ENCODE results near the gene RTF1. TPM values are rescaled to one million over a fixed set of nuclear protein-coding genes. Genes with fewer than 3 reads are reported as not detected.

The RTF1 gene
- total RNA-seq, 1 experiment from 2014 or later: 47.6 TPM

GRCh38 chr15:41443275-41443674 lies 26.4 kb downstream of the RTF1 start:
- TF ChIP-seq EZH2 (IDR thresholded peaks at IDR 0.05; ENCODE audit: borderline replicate concordance, low read depth, low read length, poor library complexity, severe bottlenecking) (no peak), CTCF (conservative IDR thresholded peaks at IDR 0.05; ENCODE audit: low read depth, low read length) (no peak)
- H3K27me3 ChIP-seq (replicated peaks; ENCODE audit: insufficient read depth, low read depth, low read length, poor library complexity): no peaks in the 10 kb centered on the region
- no peak overlapping the region for H3K27ac ChIP-seq (ENCODE audit: low read depth, low read length, poor library complexity, severe bottlenecking)
- H3K36me3 ChIP-seq (ENCODE audit: insufficient read depth, low read length, poor library complexity, severe bottlenecking): peaks cover 26% of the 10 kb centered on the region
- H3K9me3 ChIP-seq (ENCODE audit: low read depth, low read length, poor library complexity, severe bottlenecking): no peaks in the 10 kb centered on the region
- ChIA-PET CTCF (no interaction called here), POLR2A (ENCODE audit: low non-redundant PET) (no interaction called here)
- H3K4me3 ChIP-seq (ENCODE audit: low read depth, low read length, poor library complexity, severe bottlenecking): no peak overlapping the region
- no peak for DNase-seq (ENCODE audit: low spot score)
- BruUV-seq (replicated peaks): no TSS peak
- peaks cover 5% of the 10 kb centered on the region for H3K4me1 ChIP-seq (ENCODE audit: insufficient read depth, low read length, poor library complexity, severe bottlenecking)
- intact Hi-C loops (cut with micrococcal nuclease; ENCODE audit: unreplicated experiment): no loop called here

GRCh38 chr15:41445399-41445798 lies 28.5 kb downstream of the RTF1 start:
- H3K9me3 ChIP-seq (ENCODE audit: low read depth, low read length, poor library complexity, severe bottlenecking): no peaks in the 10 kb centered on the region
- ChIA-PET POLR2A (ENCODE audit: low non-redundant PET) (no interaction called here), CTCF (no interaction called here)
- no TSS peak for BruUV-seq (replicated peaks)
- intact Hi-C loops (cut with micrococcal nuclease; ENCODE audit: unreplicated experiment): no loop called here
- peaks cover 12% of the 10 kb centered on the region for H3K36me3 ChIP-seq (ENCODE audit: insufficient read depth, low read length, poor library complexity, severe bottlenecking)
- no peaks in the 10 kb centered on the region for H3K27me3 ChIP-seq (replicated peaks; ENCODE audit: insufficient read depth, low read depth, low read length, poor library complexity)
- TF ChIP-seq CTCF (conservative IDR thresholded peaks at IDR 0.05; ENCODE audit: low read depth, low read length): no peak
- no peak for TF ChIP-seq EZH2 (IDR thresholded peaks at IDR 0.05; ENCODE audit: borderline replicate concordance, low read depth, low read length, poor library complexity, severe bottlenecking)
- no peak overlapping the region for H3K4me3 ChIP-seq (ENCODE audit: low read depth, low read length, poor library complexity, severe bottlenecking)
- peaks cover 5% of the 10 kb centered on the region for H3K4me1 ChIP-seq (ENCODE audit: insufficient read depth, low read length, poor library complexity, severe bottlenecking)
- H3K27ac ChIP-seq (ENCODE audit: low read depth, low read length, poor library complexity, severe bottlenecking): no peak overlapping the region
- DNase-seq (ENCODE audit: low spot score): no peak

- DNase-seq (ENCODE audit: low spot score): no peak
- BruUV-seq (replicated peaks): no TSS peak
- ChIA-PET CTCF (no interaction called here), POLR2A (ENCODE audit: low non-redundant PET) (no interaction called here)
- no peak overlapping the region for H3K4me3 ChIP-seq (ENCODE audit: low read depth, low read length, poor library complexity, severe bottlenecking)
- no peaks in the 10 kb centered on the region for H3K4me1 ChIP-seq (ENCODE audit: insufficient read depth, low read length, poor library complexity, severe bottlenecking)
- TF ChIP-seq CTCF (conservative IDR thresholded peaks at IDR 0.05; ENCODE audit: low read depth, low read length): no peak
- TF ChIP-seq EZH2 (IDR thresholded peaks at IDR 0.05; ENCODE audit: borderline replicate concordance, low read depth, low read length, poor library complexity, severe bottlenecking): no peak
- no peaks in the 10 kb centered on the region for H3K27me3 ChIP-seq (replicated peaks; ENCODE audit: insufficient read depth, low read depth, low read length, poor library complexity)
- H3K9me3 ChIP-seq (ENCODE audit: low read depth, low read length, poor library complexity, severe bottlenecking): no peaks in the 10 kb centered on the region
- no peak overlapping the region for H3K27ac ChIP-seq (ENCODE audit: low read depth, low read length, poor library complexity, severe bottlenecking)
- intact Hi-C loops (cut with micrococcal nuclease; ENCODE audit: unreplicated experiment): no loop called here
- H3K36me3 ChIP-seq (ENCODE audit: insufficient read depth, low read length, poor library complexity, severe bottlenecking): peaks cover 42% of the 10 kb centered on the region
These were observed 45.3 kb downstream of the RTF1 start for GRCh38 chr15:41462084-41462795.

Data from A673 (cell line).